HS-5 (cell line): ENCODE data around the gene FGF3.

ENCODE experiments used
- DNase-seq: peaks from one replicate; pipeline ENCODE4 v3.0.0-alpha.2; 2012; ENCODE audit warnings: low read depth

FGF3 gene

GRCh38 chr11:69823641-69824265 is 4.5 kb upstream of the FGF3 start:
- no peak for DNase-seq

- DNase-seq = no peak
Measured at GRCh38 chr11:69822676-69823494, 3.7 kb upstream of the FGF3 start.

GRCh38 chr11:69821511-69822040 is 2.4 kb upstream of the FGF3 start:
- no peak for DNase-seq

GRCh38 chr11:69820441-69820840 is 1.2 kb upstream of the FGF3 start:
- no peak for DNase-seq

- DNase-seq = no peak
Measured at GRCh38 chr11:69819541-69820070, 390 bp upstream of the FGF3 start.

GRCh38 chr11:69818231-69818602 is 999 bp downstream of the FGF3 start:
- DNase-seq = no peak

- DNase-seq = no peak
Measured at GRCh38 chr11:69817265-69818230, 1.7 kb downstream of the FGF3 start.

- no peak for DNase-seq
Measured at GRCh38 chr11:69816671-69817070, 2.5 kb downstream of the FGF3 start.

- DNase-seq = no peak
Measured at GRCh38 chr11:69815973-69816372, 3.2 kb downstream of the FGF3 start.

- DNase-seq = no peak
Measured at GRCh38 chr11:69814902-69815301, 4.3 kb downstream of the FGF3 start.

- DNase-seq = no peak
Measured at GRCh38 chr11:69814411-69814810, 4.8 kb downstream of the FGF3 start.

- no peak for DNase-seq
Measured at GRCh38 chr11:69813839-69814238, 5.4 kb downstream of the FGF3 start.

GRCh38 chr11:69812946-69813345 is 6.3 kb downstream of the FGF3 start:
- no peak for DNase-seq

GRCh38 chr11:69812256-69812655 is 7.0 kb downstream of the FGF3 start:
- no peak for DNase-seq

GRCh38 chr11:69811431-69811830 is 7.8 kb downstream of the FGF3 start:
- DNase-seq = no peak

- DNase-seq = no peak
Measured at GRCh38 chr11:69810289-69811118, 8.7 kb downstream of the FGF3 start.

GRCh38 chr11:69808667-69809086 is 10.5 kb downstream of the FGF3 start:
- no peak for DNase-seq

GRCh38 chr11:69807106-69807815 is 12.0 kb downstream of the FGF3 start:
- no peak for DNase-seq

- DNase-seq = no peak
Measured at GRCh38 chr11:69804769-69805508, 14.3 kb downstream of the FGF3 start.
